OCI-LY1 (cell line): ENCODE data around the gene PDE6A.
"Not testable (repeated sequence)": the region's sequence is repeated elsewhere in the genome, so short reads cannot be mapped to it uniquely, and the experiment has no call there.

ENCODE experiments used
- EZH2 ChIP-seq: fragments of 200-600 bp; sonication (generic), shearing (Covaris generic); IDR thresholded peaks from 2 replicates; pipeline ENCODE4 v1.8.0; 2017; ENCODE audit warnings: borderline replicate concordance, mixed run types, mild to moderate bottlenecking, antibody characterized with exemption, low read length, moderate library complexity, mixed read lengths
- TF ChIP-seq, protein P1 (sequence below): fragments of 200-600 bp; sonication (generic), shearing (Covaris generic); IDR thresholded peaks from 2 replicates; pipeline ENCODE4 v1.5.1; 2017; ENCODE audit warnings: mild to moderate bottlenecking, antibody characterized with exemption, low read length, moderate library complexity, mixed read lengths

DNA sequence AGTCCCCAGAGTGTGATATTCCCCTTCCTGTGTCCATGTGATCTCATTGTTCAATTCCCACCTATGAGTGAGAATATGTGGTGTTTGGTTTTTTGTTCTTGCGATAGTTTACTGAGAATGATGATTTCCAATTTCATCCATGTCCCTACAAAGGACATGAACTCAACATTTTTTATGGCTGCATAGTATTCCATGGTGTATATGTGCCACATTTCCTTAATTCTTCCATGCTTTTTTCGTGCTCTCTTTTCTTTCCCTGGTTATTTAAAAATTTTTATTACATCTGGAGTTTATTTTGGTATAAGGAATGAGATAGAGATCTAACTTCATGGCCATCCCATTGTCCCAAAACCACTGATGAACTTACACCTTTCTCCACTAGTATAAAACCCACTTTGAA lies 65.0 kb downstream of the PDE6A start:
- TF ChIP-seq, protein P1, sequence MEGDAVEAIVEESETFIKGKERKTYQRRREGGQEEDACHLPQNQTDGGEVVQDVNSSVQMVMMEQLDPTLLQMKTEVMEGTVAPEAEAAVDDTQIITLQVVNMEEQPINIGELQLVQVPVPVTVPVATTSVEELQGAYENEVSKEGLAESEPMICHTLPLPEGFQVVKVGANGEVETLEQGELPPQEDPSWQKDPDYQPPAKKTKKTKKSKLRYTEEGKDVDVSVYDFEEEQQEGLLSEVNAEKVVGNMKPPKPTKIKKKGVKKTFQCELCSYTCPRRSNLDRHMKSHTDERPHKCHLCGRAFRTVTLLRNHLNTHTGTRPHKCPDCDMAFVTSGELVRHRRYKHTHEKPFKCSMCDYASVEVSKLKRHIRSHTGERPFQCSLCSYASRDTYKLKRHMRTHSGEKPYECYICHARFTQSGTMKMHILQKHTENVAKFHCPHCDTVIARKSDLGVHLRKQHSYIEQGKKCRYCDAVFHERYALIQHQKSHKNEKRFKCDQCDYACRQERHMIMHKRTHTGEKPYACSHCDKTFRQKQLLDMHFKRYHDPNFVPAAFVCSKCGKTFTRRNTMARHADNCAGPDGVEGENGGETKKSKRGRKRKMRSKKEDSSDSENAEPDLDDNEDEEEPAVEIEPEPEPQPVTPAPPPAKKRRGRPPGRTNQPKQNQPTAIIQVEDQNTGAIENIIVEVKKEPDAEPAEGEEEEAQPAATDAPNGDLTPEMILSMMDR: not testable (repeated sequence)
- TF ChIP-seq EZH2: not testable (repeated sequence)
